ENCODE results near the gene AGXT2. TPM values are rescaled to one million over a fixed set of nuclear protein-coding genes. Genes with fewer than 3 reads are reported as not detected.

AGXT2 gene
- total RNA-seq, 1 experiment from 2014 or later, result not detected

GRCh38 chr5:35026941-35027340, 20.8 kb downstream of the AGXT2 start:
- Histone ChIP-seq H3K79me1 (ENCODE audit: insufficient read depth, low read depth, low read length, poor library complexity, severe bottlenecking) (no peaks in the 10 kb centered on the region), H3K23me2 (ENCODE audit: insufficient read length, low read depth, low read length, poor library complexity, severe bottlenecking) (no peaks in the 10 kb centered on the region), H4K5ac (ENCODE audit: insufficient read length, low read depth, low read length) (no peak overlapping the region), H4K8ac (replicated peaks; ENCODE audit: insufficient read length, low read depth, low read length) (no peak overlapping the region), H2BK15ac (ENCODE audit: low read depth, low read length) (no peak overlapping the region), H3K27me3 (ENCODE audit: insufficient read depth, low read length) (no peaks in the 10 kb centered on the region), H2BK20ac (ENCODE audit: low read depth, low read length, poor library complexity, severe bottlenecking) (no peak overlapping the region), H3K18ac (ENCODE audit: insufficient read length, low read depth, low read length) (no peak overlapping the region), H3K56ac (ENCODE audit: insufficient read length, low read depth, low read length) (no peak overlapping the region), H2BK5ac (ENCODE audit: insufficient read length, low read length) (no peak overlapping the region), H3K4me1 (ENCODE audit: insufficient read depth, low read length) (no peaks in the 10 kb centered on the region; the same call in 1 of the 2 replicates), H3K4ac (ENCODE audit: low read depth, low read length) (no peak overlapping the region), H4K91ac (ENCODE audit: insufficient read length, low read depth, low read length) (no peak overlapping the region), H3K9me3 (ENCODE audit: control insufficient read depth, low read depth, low read length) (no peaks in the 10 kb centered on the region), H3K4me2 (ENCODE audit: insufficient read depth, insufficient read length, low read length) (no peak overlapping the region), H2AFZ (ENCODE audit: low read length) (no peak overlapping the region), H3K79me2 (ENCODE audit: insufficient read depth, low read length) (no peaks in the 10 kb centered on the region), H2BK12ac (ENCODE audit: insufficient read length, low read depth, low read length) (no peak overlapping the region), H4K20me1 (ENCODE audit: control insufficient read depth, insufficient read depth, insufficient read length) (no peaks in the 10 kb centered on the region), H3T11ph (ENCODE audit: low read length) (no peak overlapping the region), H3K27ac (ENCODE audit: insufficient read length, low read depth, low read length) (no peak overlapping the region), H3K23ac (ENCODE audit: insufficient read length, low read depth, low read length) (no peak overlapping the region), H3K14ac (ENCODE audit: insufficient read depth, low read length) (no peak overlapping the region), H2AK5ac (ENCODE audit: insufficient read length, low read length) (no peak overlapping the region), H2BK120ac (ENCODE audit: low read depth, low read length, poor library complexity, severe bottlenecking) (no peak overlapping the region), H3K9ac (ENCODE audit: extremely low read depth, insufficient read length, low read length) (no peak overlapping the region)
- no peaks in the 10 kb centered on the region for H3K9me3 Mint-ChIP-seq
- no CpG with 5 or more reads among the region's 5 CpGs for WGBS (ENCODE audit: extremely low coverage, insufficient read length, low lambda C conversion rate)
- H3K4me3 Mint-ChIP-seq, result no peak overlapping the region
- H3K27me3 Mint-ChIP-seq (ENCODE audit: low read depth), result no peaks in the 10 kb centered on the region; the same call in 1 of the 2 replicates
- no peaks in the 10 kb centered on the region; a peak in 1 of 7 replicates for H3K36me3 Mint-ChIP-seq (ENCODE audit: insufficient read depth in 1 of 3, low read depth in 3 of 3)
- no peak for DNase-seq
- no peak for TF ChIP-seq CTCF (conservative IDR thresholded peaks at IDR 0.05)
- H3K4me1 Mint-ChIP-seq, result peaks cover 5 to 8% of the 10 kb centered on the region in 2 experiments
- H3K27ac Mint-ChIP-seq, result no peak overlapping the region

Measured in H9 (cell line).